HEK293 (cell line): ENCODE results near the gene NXPH4.

Experiments
- CTCF ChIA-PET: fragments of 350-600 bp; formaldehyde crosslinking; extraction: SDS; loops from one replicate; lab custom pipeline; 2021; ENCODE audit warnings: antibody characterized with exemption; lab: Yijun Ruan, JAX
- POLR2A ChIA-PET: fragments of 300-600 bp; formaldehyde crosslinking; extraction: SDS; loops from one replicate; lab custom pipeline; 2020; ENCODE audit warnings: antibody characterized with exemption, inconsistent platforms; lab: Yijun Ruan, JAX
- H3K27ac ChIP-seq: fragments of 200-500 bp; sonication (Bioruptor generic); 2 replicates; pipeline ENCODE4 v1.5.1; 2014; ENCODE audit warnings: low read depth, low read length, control low read depth, inconsistent platforms; ENCODE audit errors: extremely low read depth
- H3K36me3 ChIP-seq, 2 experiments: fragments of 200-500 bp in 1 of 2; sonication (Bioruptor generic) in 1 of 2; 1 replicate in 1 of 2; 2 replicates in 1 of 2; pipeline ENCODE4 v1.5.1; 2014 to 2017; ENCODE audit warnings: inconsistent platforms in 2 of 2, low read length in 2 of 2; ENCODE audit not compliant: control insufficient read depth in 2 of 2, insufficient read depth in 1 of 2
- H3K4me1 ChIP-seq: fragments of 200-500 bp; sonication (Bioruptor generic); 2 replicates; pipeline ENCODE4 v1.5.1; 2014; ENCODE audit warnings: mild to moderate bottlenecking, low read length, inconsistent platforms; ENCODE audit not compliant: control insufficient read depth, insufficient read depth
- H3K4me3 ChIP-seq: 2 replicates; pipeline ENCODE4 v1.5.1; 2011; ENCODE audit warnings: low read depth, mild to moderate bottlenecking, control low read depth, low read length, moderate library complexity
- H3K9me3 ChIP-seq: fragments of 200-500 bp; sonication (Bioruptor generic); 2 replicates; pipeline ENCODE4 v1.5.1; 2014; ENCODE audit warnings: low read depth, low read length, inconsistent platforms; ENCODE audit not compliant: control insufficient read depth, insufficient read depth
- EGR2 ChIP-seq: fragments of 450-650 bp; formaldehyde crosslinking; IDR thresholded peaks from 2 replicates; pipeline ENCODE4 v1.5.1; 2016; ENCODE audit warnings: low read depth, missing biosample characterization, missing genetic modification characterization
- GLI4 ChIP-seq: fragments of 450-650 bp; formaldehyde crosslinking; IDR thresholded peaks from 2 replicates; pipeline ENCODE4 v1.5.1; 2016; ENCODE audit warnings: missing biosample characterization, missing genetic modification characterization
- MZF1 ChIP-seq: fragments of 450-650 bp; formaldehyde crosslinking; IDR thresholded peaks from 2 replicates; pipeline ENCODE4 v1.5.1; 2017; ENCODE audit warnings: missing biosample characterization, missing genetic modification characterization, borderline replicate concordance
- REPIN1 ChIP-seq: fragments of 450-650 bp; formaldehyde crosslinking; IDR thresholded peaks from 2 replicates; pipeline ENCODE4 v1.5.1; 2017; ENCODE audit warnings: missing biosample characterization, missing genetic modification characterization, low read depth
- SALL2 ChIP-seq: fragments of 450-650 bp; formaldehyde crosslinking; IDR thresholded peaks from 2 replicates; pipeline ENCODE4 v1.5.0; 2017; ENCODE audit warnings: missing biosample characterization, mild to moderate bottlenecking, missing genetic modification characterization, borderline replicate concordance
- SP2 ChIP-seq: fragments of 450-650 bp; formaldehyde crosslinking; IDR thresholded peaks from 2 replicates; pipeline ENCODE4 v1.5.1; 2016; ENCODE audit warnings: missing biosample characterization, missing genetic modification characterization
- TCF7L2 ChIP-seq: IDR thresholded peaks from 2 replicates; pipeline ENCODE4 v1.6.1; 2011; ENCODE audit warnings: low read depth, mild to moderate bottlenecking, inconsistent platforms, low read length, moderate library complexity, borderline replicate concordance
- ZBTB8A ChIP-seq: fragments of 450-650 bp; formaldehyde crosslinking; IDR thresholded peaks from 2 replicates; pipeline ENCODE4 v1.5.1; 2016; ENCODE audit warnings: missing biosample characterization, missing genetic modification characterization
- ZFHX2 ChIP-seq: fragments of 450-650 bp; formaldehyde crosslinking; conservative IDR thresholded peaks from 2 replicates; pipeline ENCODE4 v1.5.1; 2016; ENCODE audit warnings: missing biosample characterization, missing genetic modification characterization
- ZNF140 ChIP-seq: fragments of 450-650 bp; formaldehyde crosslinking; IDR thresholded peaks from 2 replicates; pipeline ENCODE4 v1.5.1; 2016; ENCODE audit warnings: missing biosample characterization, missing genetic modification characterization
- ZNF155 ChIP-seq: fragments of 450-650 bp; formaldehyde crosslinking; IDR thresholded peaks from 2 replicates; pipeline ENCODE4 v1.5.1; 2016; ENCODE audit warnings: missing biosample characterization, missing genetic modification characterization
- ZNF292 ChIP-seq: fragments of 450-650 bp; formaldehyde crosslinking; IDR thresholded peaks from 2 replicates; pipeline ENCODE4 v1.5.1; 2016; ENCODE audit warnings: low read depth, missing biosample characterization, missing genetic modification characterization, borderline replicate concordance
- ZNF324 ChIP-seq: fragments of 450-650 bp; formaldehyde crosslinking; IDR thresholded peaks from 2 replicates; pipeline ENCODE4 v1.5.1; 2016; ENCODE audit warnings: missing biosample characterization, missing genetic modification characterization
- ZNF48 ChIP-seq: fragments of 450-650 bp; formaldehyde crosslinking; IDR thresholded peaks from 2 replicates; pipeline ENCODE4 v1.5.1; 2016; ENCODE audit warnings: missing biosample characterization, missing genetic modification characterization
- ZNF530 ChIP-seq: fragments of 450-650 bp; formaldehyde crosslinking; IDR thresholded peaks from 2 replicates; pipeline ENCODE4 v1.5.1; 2016; ENCODE audit warnings: low read depth, missing biosample characterization, missing genetic modification characterization
- ZNF624 ChIP-seq: fragments of 450-650 bp; formaldehyde crosslinking; IDR thresholded peaks from 2 replicates; pipeline ENCODE4 v1.5.1; 2017; ENCODE audit warnings: missing biosample characterization, missing genetic modification characterization
- ZNF664 ChIP-seq: fragments of 450-650 bp; formaldehyde crosslinking; IDR thresholded peaks from 2 replicates; pipeline ENCODE4 v1.5.1; 2016; ENCODE audit warnings: missing biosample characterization, missing genetic modification characterization
- ZNF677 ChIP-seq: fragments of 450-650 bp; IDR thresholded peaks from 2 replicates; pipeline ENCODE4 v1.5.0; 2018; ENCODE audit warnings: missing biosample characterization, mild to moderate bottlenecking, missing genetic modification characterization, moderate library complexity
- ZSCAN16 ChIP-seq: fragments of 450-650 bp; formaldehyde crosslinking; IDR thresholded peaks from 2 replicates; pipeline ENCODE4 v1.5.1; 2016; ENCODE audit warnings: missing biosample characterization, missing genetic modification characterization
- TF ChIP-seq, protein P1 (sequence below): fragments of 450-650 bp; IDR thresholded peaks from 2 replicates; pipeline ENCODE4 v1.5.1; 2018; ENCODE audit warnings: missing biosample characterization, missing genetic modification characterization
- TF ChIP-seq, protein P2 (sequence below): fragments of 450-650 bp; formaldehyde crosslinking; IDR thresholded peaks from 2 replicates; pipeline ENCODE4 v1.5.1; 2016; ENCODE audit warnings: missing biosample characterization, missing genetic modification characterization
- TF ChIP-seq, protein P3 (sequence below): fragments of 450-650 bp; formaldehyde crosslinking; IDR thresholded peaks from 2 replicates; pipeline ENCODE4 v1.5.1; 2016; ENCODE audit warnings: missing biosample characterization, missing genetic modification characterization
- TF ChIP-seq, protein P4 (sequence below): fragments of 450-650 bp; formaldehyde crosslinking; IDR thresholded peaks from 2 replicates; pipeline ENCODE4 v1.5.1; 2017; ENCODE audit warnings: missing biosample characterization, missing genetic modification characterization
- TF ChIP-seq, protein P5 (sequence below): fragments of 450-650 bp; formaldehyde crosslinking; IDR thresholded peaks from 2 replicates; pipeline ENCODE4 v1.5.1; 2016; ENCODE audit warnings: missing biosample characterization, missing genetic modification characterization
- TF ChIP-seq, protein P6 (sequence below): fragments of 450-650 bp; formaldehyde crosslinking; IDR thresholded peaks from 2 replicates; pipeline ENCODE4 v1.5.1; 2016; ENCODE audit warnings: missing biosample characterization, missing genetic modification characterization, borderline replicate concordance

The NXPH4 gene

DNA sequence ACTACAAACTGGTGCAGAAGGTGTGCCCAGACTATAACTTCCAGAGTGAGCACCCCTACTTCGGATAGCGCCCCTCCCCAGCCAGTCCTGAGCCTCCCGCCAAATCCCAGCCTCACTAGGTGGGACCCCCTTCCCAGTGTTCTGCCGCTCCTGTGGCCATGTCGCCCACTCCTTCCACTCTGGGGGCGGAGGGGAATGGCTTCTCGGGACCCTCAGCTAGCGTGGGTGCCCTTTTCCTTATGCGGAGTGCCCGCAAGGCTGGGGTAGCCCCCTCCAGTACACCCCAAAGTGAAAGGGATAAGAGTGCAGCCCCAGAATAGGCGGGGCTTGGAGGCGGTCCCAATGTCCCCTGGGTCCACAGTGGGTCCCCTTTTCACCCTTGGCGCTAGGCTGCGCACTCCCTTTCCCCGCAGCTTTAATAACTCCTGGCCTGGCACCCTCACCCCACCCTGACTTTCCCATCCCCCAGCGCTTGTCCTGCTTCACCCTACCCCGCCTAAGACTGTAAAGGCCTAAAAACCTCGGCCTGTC lies 9.2 kb downstream of the NXPH4 start:
- ChIA-PET POLR2A (interaction anchor here (1.1 to 2.7 kb wide), 2 partner anchors 14 to 17 kb away, joined by 3 to 16 read pairs; no protein-coding TSS in a partner anchor), CTCF (interaction anchor here (0.6 to 23.3 kb wide), 5 partner anchors 10 to 227 kb away, joined by 3 to 628 read pairs (median 6); partner anchors contain the start of gene NXPH4)
- no peak overlapping the region for H3K4me3 ChIP-seq
- peaks cover 0 to 1% of the 10 kb centered on the region in 2 experiments; a peak in 1 of 3 replicates for H3K36me3 ChIP-seq
- H3K9me3 ChIP-seq = no peaks in the 10 kb centered on the region
- no peak for TF ChIP-seq ZNF677 (tag by site-specific recombination)
- no peak for TF ChIP-seq ZNF530 (tag by site-specific recombination)
- TF ChIP-seq MZF1 (tag by site-specific recombination) = no peak
- TF ChIP-seq, protein P1, sequence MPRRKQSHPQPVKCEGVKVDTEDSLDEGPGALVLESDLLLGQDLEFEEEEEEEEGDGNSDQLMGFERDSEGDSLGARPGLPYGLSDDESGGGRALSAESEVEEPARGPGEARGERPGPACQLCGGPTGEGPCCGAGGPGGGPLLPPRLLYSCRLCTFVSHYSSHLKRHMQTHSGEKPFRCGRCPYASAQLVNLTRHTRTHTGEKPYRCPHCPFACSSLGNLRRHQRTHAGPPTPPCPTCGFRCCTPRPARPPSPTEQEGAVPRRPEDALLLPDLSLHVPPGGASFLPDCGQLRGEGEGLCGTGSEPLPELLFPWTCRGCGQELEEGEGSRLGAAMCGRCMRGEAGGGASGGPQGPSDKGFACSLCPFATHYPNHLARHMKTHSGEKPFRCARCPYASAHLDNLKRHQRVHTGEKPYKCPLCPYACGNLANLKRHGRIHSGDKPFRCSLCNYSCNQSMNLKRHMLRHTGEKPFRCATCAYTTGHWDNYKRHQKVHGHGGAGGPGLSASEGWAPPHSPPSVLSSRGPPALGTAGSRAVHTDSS (tag by site-specific recombination) = no peak
- no peak for TF ChIP-seq REPIN1 (tag by site-specific recombination)
- TF ChIP-seq, protein P2, sequence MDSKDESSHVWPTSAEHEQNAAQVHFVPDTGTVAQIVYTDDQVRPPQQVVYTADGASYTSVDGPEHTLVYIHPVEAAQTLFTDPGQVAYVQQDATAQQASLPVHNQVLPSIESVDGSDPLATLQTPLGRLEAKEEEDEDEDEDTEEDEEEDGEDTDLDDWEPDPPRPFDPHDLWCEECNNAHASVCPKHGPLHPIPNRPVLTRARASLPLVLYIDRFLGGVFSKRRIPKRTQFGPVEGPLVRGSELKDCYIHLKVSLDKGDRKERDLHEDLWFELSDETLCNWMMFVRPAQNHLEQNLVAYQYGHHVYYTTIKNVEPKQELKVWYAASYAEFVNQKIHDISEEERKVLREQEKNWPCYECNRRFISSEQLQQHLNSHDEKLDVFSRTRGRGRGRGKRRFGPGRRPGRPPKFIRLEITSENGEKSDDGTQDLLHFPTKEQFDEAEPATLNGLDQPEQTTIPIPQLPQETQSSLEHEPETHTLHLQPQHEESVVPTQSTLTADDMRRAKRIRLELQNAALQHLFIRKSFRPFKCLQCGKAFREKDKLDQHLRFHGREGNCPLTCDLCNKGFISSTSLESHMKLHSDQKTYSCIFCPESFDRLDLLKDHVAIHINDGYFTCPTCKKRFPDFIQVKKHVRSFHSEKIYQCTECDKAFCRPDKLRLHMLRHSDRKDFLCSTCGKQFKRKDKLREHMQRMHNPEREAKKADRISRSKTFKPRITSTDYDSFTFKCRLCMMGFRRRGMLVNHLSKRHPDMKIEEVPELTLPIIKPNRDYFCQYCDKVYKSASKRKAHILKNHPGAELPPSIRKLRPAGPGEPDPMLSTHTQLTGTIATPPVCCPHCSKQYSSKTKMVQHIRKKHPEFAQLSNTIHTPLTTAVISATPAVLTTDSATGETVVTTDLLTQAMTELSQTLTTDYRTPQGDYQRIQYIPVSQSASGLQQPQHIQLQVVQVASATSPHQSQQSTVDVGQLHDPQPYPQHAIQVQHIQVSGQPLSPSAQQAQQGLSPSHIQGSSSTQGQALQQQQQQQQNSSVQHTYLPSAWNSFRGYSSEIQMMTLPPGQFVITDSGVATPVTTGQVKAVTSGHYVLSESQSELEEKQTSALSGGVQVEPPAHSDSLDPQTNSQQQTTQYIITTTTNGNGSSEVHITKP (tag by site-specific recombination) = no peak
- TF ChIP-seq, protein P3, sequence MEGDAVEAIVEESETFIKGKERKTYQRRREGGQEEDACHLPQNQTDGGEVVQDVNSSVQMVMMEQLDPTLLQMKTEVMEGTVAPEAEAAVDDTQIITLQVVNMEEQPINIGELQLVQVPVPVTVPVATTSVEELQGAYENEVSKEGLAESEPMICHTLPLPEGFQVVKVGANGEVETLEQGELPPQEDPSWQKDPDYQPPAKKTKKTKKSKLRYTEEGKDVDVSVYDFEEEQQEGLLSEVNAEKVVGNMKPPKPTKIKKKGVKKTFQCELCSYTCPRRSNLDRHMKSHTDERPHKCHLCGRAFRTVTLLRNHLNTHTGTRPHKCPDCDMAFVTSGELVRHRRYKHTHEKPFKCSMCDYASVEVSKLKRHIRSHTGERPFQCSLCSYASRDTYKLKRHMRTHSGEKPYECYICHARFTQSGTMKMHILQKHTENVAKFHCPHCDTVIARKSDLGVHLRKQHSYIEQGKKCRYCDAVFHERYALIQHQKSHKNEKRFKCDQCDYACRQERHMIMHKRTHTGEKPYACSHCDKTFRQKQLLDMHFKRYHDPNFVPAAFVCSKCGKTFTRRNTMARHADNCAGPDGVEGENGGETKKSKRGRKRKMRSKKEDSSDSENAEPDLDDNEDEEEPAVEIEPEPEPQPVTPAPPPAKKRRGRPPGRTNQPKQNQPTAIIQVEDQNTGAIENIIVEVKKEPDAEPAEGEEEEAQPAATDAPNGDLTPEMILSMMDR (tag by site-specific recombination) = no peak
- TF ChIP-seq SALL2 = no peak
- no peak for TF ChIP-seq ZNF624 (tag by site-specific recombination)
- TF ChIP-seq, protein P4, sequence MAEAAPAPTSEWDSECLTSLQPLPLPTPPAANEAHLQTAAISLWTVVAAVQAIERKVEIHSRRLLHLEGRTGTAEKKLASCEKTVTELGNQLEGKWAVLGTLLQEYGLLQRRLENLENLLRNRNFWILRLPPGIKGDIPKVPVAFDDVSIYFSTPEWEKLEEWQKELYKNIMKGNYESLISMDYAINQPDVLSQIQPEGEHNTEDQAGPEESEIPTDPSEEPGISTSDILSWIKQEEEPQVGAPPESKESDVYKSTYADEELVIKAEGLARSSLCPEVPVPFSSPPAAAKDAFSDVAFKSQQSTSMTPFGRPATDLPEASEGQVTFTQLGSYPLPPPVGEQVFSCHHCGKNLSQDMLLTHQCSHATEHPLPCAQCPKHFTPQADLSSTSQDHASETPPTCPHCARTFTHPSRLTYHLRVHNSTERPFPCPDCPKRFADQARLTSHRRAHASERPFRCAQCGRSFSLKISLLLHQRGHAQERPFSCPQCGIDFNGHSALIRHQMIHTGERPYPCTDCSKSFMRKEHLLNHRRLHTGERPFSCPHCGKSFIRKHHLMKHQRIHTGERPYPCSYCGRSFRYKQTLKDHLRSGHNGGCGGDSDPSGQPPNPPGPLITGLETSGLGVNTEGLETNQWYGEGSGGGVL = no peak
- no peak for TF ChIP-seq ZSCAN16
- no peak for TF ChIP-seq ZNF140 (tag by site-specific recombination)
- TF ChIP-seq TCF7L2 = no peak
- 0 out of 2 replicates have a peak, but pooled peaks have one; percentile 11 for TF ChIP-seq EGR2
- TF ChIP-seq ZNF324 (tag by site-specific recombination) = no peak
- peak; percentile 38 for TF ChIP-seq ZFHX2 (tag by site-specific recombination)
- no peak for TF ChIP-seq GLI4
- 0 out of 2 replicates have a peak, but pooled peaks have one; percentile 7 for TF ChIP-seq SP2 (tag by site-specific recombination)
- TF ChIP-seq, protein P5, sequence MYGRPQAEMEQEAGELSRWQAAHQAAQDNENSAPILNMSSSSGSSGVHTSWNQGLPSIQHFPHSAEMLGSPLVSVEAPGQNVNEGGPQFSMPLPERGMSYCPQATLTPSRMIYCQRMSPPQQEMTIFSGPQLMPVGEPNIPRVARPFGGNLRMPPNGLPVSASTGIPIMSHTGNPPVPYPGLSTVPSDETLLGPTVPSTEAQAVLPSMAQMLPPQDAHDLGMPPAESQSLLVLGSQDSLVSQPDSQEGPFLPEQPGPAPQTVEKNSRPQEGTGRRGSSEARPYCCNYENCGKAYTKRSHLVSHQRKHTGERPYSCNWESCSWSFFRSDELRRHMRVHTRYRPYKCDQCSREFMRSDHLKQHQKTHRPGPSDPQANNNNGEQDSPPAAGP = no peak
- TF ChIP-seq, protein P6, sequence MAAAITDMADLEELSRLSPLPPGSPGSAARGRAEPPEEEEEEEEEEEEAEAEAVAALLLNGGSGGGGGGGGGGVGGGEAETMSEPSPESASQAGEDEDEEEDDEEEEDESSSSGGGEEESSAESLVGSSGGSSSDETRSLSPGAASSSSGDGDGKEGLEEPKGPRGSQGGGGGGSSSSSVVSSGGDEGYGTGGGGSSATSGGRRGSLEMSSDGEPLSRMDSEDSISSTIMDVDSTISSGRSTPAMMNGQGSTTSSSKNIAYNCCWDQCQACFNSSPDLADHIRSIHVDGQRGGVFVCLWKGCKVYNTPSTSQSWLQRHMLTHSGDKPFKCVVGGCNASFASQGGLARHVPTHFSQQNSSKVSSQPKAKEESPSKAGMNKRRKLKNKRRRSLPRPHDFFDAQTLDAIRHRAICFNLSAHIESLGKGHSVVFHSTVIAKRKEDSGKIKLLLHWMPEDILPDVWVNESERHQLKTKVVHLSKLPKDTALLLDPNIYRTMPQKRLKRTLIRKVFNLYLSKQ (tag by site-specific recombination) = no peak
- TF ChIP-seq ZNF292 (tag by site-specific recombination) = no peak
- TF ChIP-seq ZNF48 (tag by site-specific recombination) = no peak
- TF ChIP-seq ZBTB8A = peak; percentile 56; the same call in 1 of the 2 replicates
- TF ChIP-seq ZNF664 (tag by site-specific recombination) = no peak
- no peak for TF ChIP-seq ZNF155 (tag by site-specific recombination)
- no peak overlapping the region for H3K27ac ChIP-seq
- H3K4me1 ChIP-seq = peaks cover 5% of the 10 kb centered on the region
